Parathyroid adenoma (tissue), 2 donors: ENCODE data around the gene C1orf87.

Source experiments
- H2AFZ ChIP-seq: fragments of 300-600 bp; sonication (generic); one replicate; pipeline ENCODE4 v1.7.0; 2017; ENCODE audit warnings: antibody characterized with exemption, mild to moderate bottlenecking
- H3K27ac ChIP-seq: fragments of 300-600 bp; sonication (generic); one replicate; pipeline ENCODE4 v1.7.0; 2017
- H3K27me3 ChIP-seq: fragments of 300-600 bp; sonication (generic); one replicate; pipeline ENCODE4 v1.7.0; 2017; ENCODE audit warnings: low read length; ENCODE audit not compliant: control insufficient read depth, insufficient read depth
- H3K36me3 ChIP-seq: fragments of 300-600 bp; sonication (generic); one replicate; pipeline ENCODE4 v1.7.0; 2017; ENCODE audit warnings: low read length; ENCODE audit not compliant: control insufficient read depth, insufficient read depth
- H3K4me1 ChIP-seq: fragments of 300-600 bp; sonication (generic); one replicate; pipeline ENCODE4 v1.7.0; 2017; ENCODE audit warnings: control low read depth
- H3K4me2 ChIP-seq: fragments of 300-600 bp; sonication (generic); one replicate; pipeline ENCODE4 v1.7.0; 2017; ENCODE audit warnings: low read length
- H3K4me3 ChIP-seq: fragments of 300-600 bp; sonication (generic); one replicate; pipeline ENCODE4 v1.7.0; 2017; ENCODE audit warnings: low read depth, low read length
- H3K79me2 ChIP-seq: fragments of 300-600 bp; sonication (generic); one replicate; pipeline ENCODE4 v1.7.0; 2017; ENCODE audit warnings: control low read depth
- H3K9ac ChIP-seq: fragments of 300-600 bp; sonication (generic); one replicate; pipeline ENCODE4 v1.7.0; 2017; ENCODE audit warnings: mild to moderate bottlenecking
- H3K9me3 ChIP-seq: fragments of 300-600 bp; sonication (generic); one replicate; pipeline ENCODE4 v1.7.0; 2017; ENCODE audit warnings: low read length; ENCODE audit not compliant: control insufficient read depth
- TF ChIP-seq, protein P1 (sequence below): fragments of 300-600 bp; sonication (generic); IDR thresholded peaks from one replicate; pipeline ENCODE4 v1.7.0; 2017; ENCODE audit warnings: antibody characterized with exemption, mild to moderate bottlenecking
- donor health status: primary hyperparathyroidism.

The C1orf87 gene

DNA sequence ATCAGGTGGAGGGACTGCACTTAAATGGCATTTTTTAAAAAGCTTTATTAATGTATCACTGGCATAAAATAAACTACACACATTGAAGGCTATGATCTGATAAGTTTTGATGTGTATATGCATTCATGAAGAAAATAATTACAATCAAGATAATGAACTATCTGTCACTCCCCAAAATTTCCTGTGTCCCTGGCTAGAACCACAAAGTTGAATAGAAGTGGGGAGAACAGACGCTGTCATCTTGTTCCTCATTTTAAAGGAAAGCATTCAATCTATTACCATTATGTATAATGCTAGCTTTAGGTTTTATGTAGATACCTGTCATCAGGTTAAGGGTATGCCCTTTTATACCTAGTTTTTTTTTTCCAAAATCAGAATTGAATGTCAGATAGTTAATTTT, 38.1 kb upstream of the C1orf87 start:
- Histone ChIP-seq H3K79me2 (no peaks in the 10 kb centered on the region), H3K36me3 (no peaks in the 10 kb centered on the region), H3K27ac (no peak overlapping the region), H3K9me3 (no peaks in the 10 kb centered on the region), H3K9ac (no peak overlapping the region), H3K27me3 (no peaks in the 10 kb centered on the region), H3K4me2 (no peak overlapping the region), H3K4me1 (no peaks in the 10 kb centered on the region), H3K4me3 (no peak overlapping the region), H2AFZ (no peak overlapping the region)
- TF ChIP-seq, protein P1, sequence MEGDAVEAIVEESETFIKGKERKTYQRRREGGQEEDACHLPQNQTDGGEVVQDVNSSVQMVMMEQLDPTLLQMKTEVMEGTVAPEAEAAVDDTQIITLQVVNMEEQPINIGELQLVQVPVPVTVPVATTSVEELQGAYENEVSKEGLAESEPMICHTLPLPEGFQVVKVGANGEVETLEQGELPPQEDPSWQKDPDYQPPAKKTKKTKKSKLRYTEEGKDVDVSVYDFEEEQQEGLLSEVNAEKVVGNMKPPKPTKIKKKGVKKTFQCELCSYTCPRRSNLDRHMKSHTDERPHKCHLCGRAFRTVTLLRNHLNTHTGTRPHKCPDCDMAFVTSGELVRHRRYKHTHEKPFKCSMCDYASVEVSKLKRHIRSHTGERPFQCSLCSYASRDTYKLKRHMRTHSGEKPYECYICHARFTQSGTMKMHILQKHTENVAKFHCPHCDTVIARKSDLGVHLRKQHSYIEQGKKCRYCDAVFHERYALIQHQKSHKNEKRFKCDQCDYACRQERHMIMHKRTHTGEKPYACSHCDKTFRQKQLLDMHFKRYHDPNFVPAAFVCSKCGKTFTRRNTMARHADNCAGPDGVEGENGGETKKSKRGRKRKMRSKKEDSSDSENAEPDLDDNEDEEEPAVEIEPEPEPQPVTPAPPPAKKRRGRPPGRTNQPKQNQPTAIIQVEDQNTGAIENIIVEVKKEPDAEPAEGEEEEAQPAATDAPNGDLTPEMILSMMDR = no peak

DNA sequence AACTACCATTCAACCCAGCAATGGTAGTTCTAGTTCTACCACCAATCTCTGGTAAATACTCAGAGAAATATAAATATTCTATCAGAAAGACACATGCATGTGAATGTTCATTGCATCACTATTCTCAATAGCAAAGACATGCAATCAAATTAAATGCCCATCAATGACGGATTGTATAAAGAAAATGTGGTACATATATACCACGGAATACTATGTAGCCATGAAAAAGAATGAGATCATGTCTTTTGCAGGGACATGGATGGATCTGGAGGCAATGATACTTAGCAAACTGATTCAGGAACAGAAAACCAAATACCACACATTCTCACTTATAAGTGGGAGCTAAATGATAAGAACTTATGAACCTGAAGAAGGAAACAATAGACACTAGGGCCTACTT, 37.5 kb upstream of the C1orf87 start:
- Histone ChIP-seq H3K4me1 (no peaks in the 10 kb centered on the region), H3K9ac (no peak overlapping the region)
- TF ChIP-seq, protein P1 = no peak

DNA sequence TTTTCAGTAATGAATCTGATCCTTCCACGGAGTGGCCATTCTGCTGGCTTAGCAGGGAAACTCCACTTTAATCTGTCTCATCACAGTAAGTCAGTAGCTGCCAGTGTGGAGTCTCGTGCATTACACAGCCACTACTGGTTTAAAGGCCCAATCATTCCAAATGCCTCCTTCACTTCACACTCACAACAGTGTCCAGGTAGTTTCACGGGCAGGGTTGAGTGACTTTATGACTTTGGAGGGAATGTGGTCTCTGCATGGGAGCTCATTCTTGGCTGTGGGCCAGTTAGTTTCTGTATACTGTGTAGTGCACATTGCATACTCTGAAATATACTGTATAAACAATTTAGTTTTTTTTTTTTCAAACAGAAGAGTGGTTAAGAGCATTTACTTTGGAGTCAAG, 34.6 kb upstream of the C1orf87 start:
- H3K4me2 ChIP-seq = no peak overlapping the region

More for the DNA sequence above, 37.5 kb upstream of the C1orf87 start:
- no peak overlapping the region for H3K4me2 ChIP-seq
- no peaks in the 10 kb centered on the region for H3K9me3 ChIP-seq
- H2AFZ ChIP-seq = no peak overlapping the region
- no peaks in the 10 kb centered on the region for H3K27me3 ChIP-seq
- no peaks in the 10 kb centered on the region for H3K36me3 ChIP-seq
- H3K4me3 ChIP-seq = no peak overlapping the region
- H3K79me2 ChIP-seq = no peaks in the 10 kb centered on the region
- no peak overlapping the region for H3K27ac ChIP-seq

DNA sequence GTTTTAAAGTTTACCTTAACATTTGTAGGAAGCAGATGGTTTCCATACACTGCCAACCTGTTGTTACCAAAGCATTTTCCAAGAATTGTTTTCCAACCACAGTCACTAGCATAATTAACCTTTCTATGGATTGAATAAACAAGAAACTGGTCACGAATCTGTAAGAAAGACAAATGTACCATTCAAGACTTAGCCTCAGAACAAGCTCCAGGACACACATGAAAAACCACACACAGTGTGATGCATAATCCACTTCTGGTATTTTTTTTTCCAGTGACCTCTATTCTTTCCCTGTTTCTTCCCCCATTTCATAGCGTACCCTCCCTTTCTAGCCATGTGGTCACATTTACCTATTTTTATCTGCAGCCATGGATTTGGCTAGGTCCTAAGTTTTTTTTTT, 29.6 kb upstream of the C1orf87 start:
- Histone ChIP-seq H2AFZ (no peak overlapping the region), H3K79me2 (no peaks in the 10 kb centered on the region), H3K4me1 (no peaks in the 10 kb centered on the region), H3K36me3 (no peaks in the 10 kb centered on the region), H3K27me3 (no peaks in the 10 kb centered on the region), H3K27ac (no peak overlapping the region), H3K4me3 (no peak overlapping the region), H3K9ac (no peak overlapping the region), H3K4me2 (no peak overlapping the region), H3K9me3 (no peaks in the 10 kb centered on the region)
- TF ChIP-seq, protein P1 = no peak

More for the DNA sequence above, 34.6 kb upstream of the C1orf87 start:
- no peak overlapping the region for H3K9ac ChIP-seq
- no peak overlapping the region for H2AFZ ChIP-seq
- H3K27me3 ChIP-seq = no peaks in the 10 kb centered on the region
- H3K36me3 ChIP-seq = no peaks in the 10 kb centered on the region
- H3K79me2 ChIP-seq = no peaks in the 10 kb centered on the region
- H3K4me3 ChIP-seq = no peak overlapping the region
- no peak overlapping the region for H3K27ac ChIP-seq
- no peaks in the 10 kb centered on the region for H3K9me3 ChIP-seq
- H3K4me1 ChIP-seq = no peaks in the 10 kb centered on the region
- TF ChIP-seq, protein P1 = no peak

DNA sequence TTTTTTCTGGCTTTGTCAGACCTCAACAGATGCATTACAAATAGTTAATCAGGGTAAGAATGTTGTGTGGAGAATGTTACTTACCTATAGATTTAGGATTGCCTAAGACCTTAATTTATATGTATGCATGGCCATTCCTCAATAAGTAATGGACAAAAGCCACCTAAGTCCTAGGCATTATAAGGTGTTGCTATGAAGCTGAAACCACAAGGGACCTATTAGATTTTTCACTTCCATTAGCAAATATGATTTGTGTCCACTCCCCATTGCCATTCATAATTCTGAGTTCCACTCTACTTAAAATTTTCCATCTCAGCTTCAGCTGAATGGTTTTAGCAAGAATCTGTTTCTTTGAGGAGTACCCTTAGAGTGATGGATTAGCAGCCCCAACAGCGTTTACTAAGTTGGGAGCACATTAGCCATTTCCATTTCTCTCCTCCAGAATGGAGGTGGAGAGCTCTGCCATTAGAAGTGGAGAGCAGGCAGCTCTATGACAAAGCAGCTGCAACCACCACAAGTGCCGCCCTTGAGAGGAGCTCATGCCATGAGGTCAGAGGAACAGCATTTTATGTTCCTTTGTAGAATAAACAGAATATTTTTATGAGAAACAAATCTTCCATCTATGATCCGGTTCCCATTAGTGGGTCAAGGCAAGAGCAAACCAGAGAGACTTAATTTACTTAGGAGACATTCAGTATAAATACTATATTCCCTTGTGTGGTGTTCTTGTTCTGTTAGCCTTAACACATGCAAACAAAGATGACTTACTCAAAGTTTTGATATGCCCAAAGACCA, 28.9 kb upstream of the C1orf87 start:
- H3K4me1 ChIP-seq = no peaks in the 10 kb centered on the region
- H3K79me2 ChIP-seq = no peaks in the 10 kb centered on the region
- no peak overlapping the region for H3K4me2 ChIP-seq
- TF ChIP-seq, protein P1 = no peak
- no peaks in the 10 kb centered on the region for H3K9me3 ChIP-seq
- H3K36me3 ChIP-seq = no peaks in the 10 kb centered on the region
- H3K4me3 ChIP-seq = no peak overlapping the region
- H3K27ac ChIP-seq = no peak overlapping the region
- no peak overlapping the region for H3K9ac ChIP-seq
- H2AFZ ChIP-seq = no peak overlapping the region
- no peaks in the 10 kb centered on the region for H3K27me3 ChIP-seq
